Right forelimb (tissue), 1 donor: ENCODE results near the gene BLOC1S3.

Experiments used
- DNase-seq: peaks from one replicate; pipeline ENCODE4 v3.0.0-alpha.2; 2018

Gene BLOC1S3

GRCh38 chr19:45162608-45163143, 15.9 kb upstream of the BLOC1S3 start:
- no peak for DNase-seq

- DNase-seq = no peak
These were observed 15.4 kb upstream of the BLOC1S3 start for GRCh38 chr19:45163156-45163555.

- no peak for DNase-seq
These were observed 14.7 kb upstream of the BLOC1S3 start for GRCh38 chr19:45163751-45164460.

GRCh38 chr19:45164577-45165335, 13.8 kb upstream of the BLOC1S3 start:
- peak; percentile 58 for DNase-seq

GRCh38 chr19:45166723-45167252, 11.8 kb upstream of the BLOC1S3 start:
- DNase-seq = no peak

- no peak for DNase-seq
These were observed 9.7 kb upstream of the BLOC1S3 start for GRCh38 chr19:45168767-45169351.

GRCh38 chr19:45169602-45170001, 9.0 kb upstream of the BLOC1S3 start:
- DNase-seq = no peak

- no peak for DNase-seq
These were observed 8.2 kb upstream of the BLOC1S3 start for GRCh38 chr19:45170146-45171106.

GRCh38 chr19:45171211-45171623, 7.4 kb upstream of the BLOC1S3 start:
- no peak for DNase-seq

- peak; percentile 20 for DNase-seq
These were observed 6.4 kb upstream of the BLOC1S3 start for GRCh38 chr19:45172173-45172572.

- DNase-seq = no peak
These were observed 5.9 kb upstream of the BLOC1S3 start for GRCh38 chr19:45172611-45173208.

- no peak for DNase-seq
These were observed 4.8 kb upstream of the BLOC1S3 start for GRCh38 chr19:45173816-45174215.

GRCh38 chr19:45175515-45176345, 2.9 kb upstream of the BLOC1S3 start:
- no peak for DNase-seq

- no peak for DNase-seq
These were observed 745 bp upstream of the BLOC1S3 start, which contains the start of gene TRAPPC6A for GRCh38 chr19:45177817-45178261. TSS of gene TRAPPC6A (minus strand) at chr19:45178237. CDS start at chr19:45178218, 19 bp downstream.

GRCh38 chr19:45179072-45179891, 698 bp downstream of the BLOC1S3 start:
- DNase-seq = no peak

- no peak for DNase-seq
These were observed 1.3 kb downstream of the BLOC1S3 start for GRCh38 chr19:45179892-45180370.

GRCh38 chr19:45180936-45181335, 2.4 kb downstream of the BLOC1S3 start:
- DNase-seq = no peak

GRCh38 chr19:45182758-45183157, 4.2 kb downstream of the BLOC1S3 start:
- no peak for DNase-seq

GRCh38 chr19:45184115-45184514, 5.5 kb downstream of the BLOC1S3 start:
- no peak for DNase-seq
